CD14-positive monocyte (primary cell): ENCODE data around the gene ZNF160. TPM values are rescaled to one million over a fixed set of nuclear protein-coding genes. Genes with fewer than 3 reads are reported as not detected.

Experiments used
- DNase-seq, 3 donors: peaks; one replicate each; pipeline ENCODE4 v3.0.0-alpha.2; 2011 to 2022
- H2AFZ ChIP-seq: 2 replicates; pipeline ENCODE4 v1.6.0; 2012; ENCODE audit warnings: mild to moderate bottlenecking, low read depth, low read length, inconsistent platforms; ENCODE audit not compliant: insufficient read depth, poor library complexity, severe bottlenecking
- H3K27ac ChIP-seq, 2 donors: 1 replicate in 1 of 2; 2 replicates in 1 of 2; pipeline ENCODE4 v1.5.1; 2012 to 2013; ENCODE audit warnings: low read length in 2 of 2, control low read depth in 1 of 2, inconsistent platforms in 1 of 2, low read depth in 1 of 2, mild to moderate bottlenecking in 1 of 2
- H3K27me3 ChIP-seq, 2 donors: one replicate each; pipeline versions ENCODE4 v1.6.0 to v1.6.1; 2011 to 2013; ENCODE audit warnings: low read length in 2 of 2; ENCODE audit not compliant: control insufficient read depth in 2 of 2, insufficient read depth in 2 of 2
- H3K36me3 ChIP-seq, 2 donors: replicated peaks in 1 of 2; 1 replicate in 1 of 2; 2 replicates in 1 of 2; pipeline versions ENCODE4 v1.5.1 to v1.6.1; 2012 to 2013; ENCODE audit warnings: low read length in 2 of 2, control low read depth in 1 of 2, inconsistent platforms in 1 of 2, mild to moderate bottlenecking in 1 of 2; ENCODE audit not compliant: insufficient read depth in 2 of 2, control insufficient read depth in 1 of 2
- H3K4me1 ChIP-seq, 2 donors: 1 replicate in 1 of 2; 2 replicates in 1 of 2; pipeline versions ENCODE4 v1.5.1 to v1.6.1; 2012 to 2013; ENCODE audit warnings: low read length in 2 of 2, control low read depth in 1 of 2, inconsistent platforms in 1 of 2, mild to moderate bottlenecking in 1 of 2, moderate library complexity in 1 of 2; ENCODE audit not compliant: insufficient read depth in 2 of 2, control insufficient read depth in 1 of 2
- H3K4me2 ChIP-seq: replicated peaks from 2 replicates; pipeline ENCODE3; 2012; ENCODE audit warnings: low read length, moderate library complexity, mild to moderate bottlenecking; ENCODE audit not compliant: poor library complexity, severe bottlenecking; ENCODE audit errors: extremely low read depth
- H3K4me3 ChIP-seq, 3 experiments: fragments of 200-600 bp in 1 of 3; sonication (generic) in 1 of 3; replicated peaks in 1 of 3; 1 replicate in 2 of 3; 2 replicates in 1 of 3; pipeline ENCODE4 v1.5.1; 2011 to 2013; ENCODE audit warnings: low read length in 3 of 3, mild to moderate bottlenecking in 3 of 3, control low read depth in 2 of 3, low read depth in 2 of 3, inconsistent platforms in 1 of 3, moderate library complexity in 1 of 3
- H3K79me2 ChIP-seq: 2 replicates; pipeline ENCODE4 v1.6.0; 2012; ENCODE audit warnings: mild to moderate bottlenecking, control low read depth, inconsistent platforms, low read length, moderate library complexity; ENCODE audit not compliant: insufficient read depth
- H3K9ac ChIP-seq: 2 replicates; pipeline ENCODE4 v1.6.0; 2017; ENCODE audit warnings: low read length, mild to moderate bottlenecking; ENCODE audit not compliant: insufficient read depth, poor library complexity, severe bottlenecking
- H3K9me3 ChIP-seq, 2 donors: replicated peaks in 1 of 2; 1 replicate in 1 of 2; 2 replicates in 1 of 2; pipeline versions ENCODE4 v1.5.1 to v1.6.1; 2012 to 2013; ENCODE audit warnings: low read length in 2 of 2, control low read depth in 1 of 2; ENCODE audit not compliant: control insufficient read depth in 1 of 2, insufficient read depth in 1 of 2
- H4K20me1 ChIP-seq: 2 replicates; pipeline ENCODE4 v1.6.0; 2012; ENCODE audit warnings: mild to moderate bottlenecking, low read length, control low read depth, moderate library complexity; ENCODE audit not compliant: insufficient read depth
- H3K27ac Mint-ChIP-seq, 7 donors: one replicate each; pipeline ENCODE4 v1.8.0; 2020; ENCODE audit warnings: mild to moderate bottlenecking in 7 of 7, mixed read lengths in 7 of 7, moderate library complexity in 6 of 7, inconsistent platforms in 2 of 7
- H3K27me3 Mint-ChIP-seq, 3 donors: one replicate each; pipeline ENCODE4 v1.8.0; 2021 to 2022; ENCODE audit warnings: low read depth in 3 of 3, mild to moderate bottlenecking in 3 of 3, mixed read lengths in 3 of 3, moderate library complexity in 3 of 3, inconsistent platforms in 1 of 3
- H3K36me3 Mint-ChIP-seq, 2 donors: one replicate each; pipeline ENCODE4 v1.8.0; 2020; ENCODE audit warnings: mixed read lengths in 2 of 2, inconsistent platforms in 1 of 2, mild to moderate bottlenecking in 1 of 2
- H3K4me1 Mint-ChIP-seq: one replicate; pipeline ENCODE4 v1.8.0; 2020; ENCODE audit warnings: mild to moderate bottlenecking, mixed read lengths
- H3K4me3 Mint-ChIP-seq, 2 donors: one replicate each; pipeline ENCODE4 v1.8.0; 2020; ENCODE audit warnings: mild to moderate bottlenecking in 2 of 2, mixed read lengths in 2 of 2, moderate library complexity in 1 of 2
- H3K9me3 Mint-ChIP-seq, 7 donors: one replicate each; pipeline ENCODE4 v1.8.0; 2020 to 2022; ENCODE audit warnings: mixed read lengths in 7 of 7, mild to moderate bottlenecking in 6 of 7, moderate library complexity in 6 of 7, inconsistent platforms in 2 of 7
- WGBS: methylation state at CpG from one replicate; pipeline ENCODE4 v1.1.5; 2013; ENCODE audit warnings: missing lambda C conversion rate; ENCODE audit not compliant: insufficient coverage; 5-methylcytosine and 5-hydroxymethylcytosine counted together
- intact Hi-C, 2 donors: fragments of 100-400 bp; cut with micrococcal nuclease; formaldehyde crosslinking; loops; one replicate each; pipeline versions ENCODE4 v1.15.0 to v1.15.1; 2023
- polyA plus RNA-seq, 3 donors: library from polyadenylated mRNA; depleted of rRNA in 1 of 3; unstranded in 2 of 3; stranded (reverse) in 1 of 3; fragments of 300-500 nt in 2 of 3; fragments of >200 nt in 1 of 3; fragmentation: Illumina TruSeq in 2 of 3; gene quantifications; 1 replicate in 2 of 3; 2 replicates in 1 of 3; pipeline ENCODE4 v1.2.3, GENCODE V29; 2012 to 2021
- TF ChIP-seq, protein P1 (sequence below): fragments of 200-600 bp; IDR thresholded peaks from one replicate; pipeline ENCODE4 v1.8.0; 2022; ENCODE audit warnings: antibody characterized with exemption, mild to moderate bottlenecking

ZNF160 gene
- polyA plus RNA-seq, 3 donors: 6.4 to 24.5 (median 7.7) TPM

DNA sequence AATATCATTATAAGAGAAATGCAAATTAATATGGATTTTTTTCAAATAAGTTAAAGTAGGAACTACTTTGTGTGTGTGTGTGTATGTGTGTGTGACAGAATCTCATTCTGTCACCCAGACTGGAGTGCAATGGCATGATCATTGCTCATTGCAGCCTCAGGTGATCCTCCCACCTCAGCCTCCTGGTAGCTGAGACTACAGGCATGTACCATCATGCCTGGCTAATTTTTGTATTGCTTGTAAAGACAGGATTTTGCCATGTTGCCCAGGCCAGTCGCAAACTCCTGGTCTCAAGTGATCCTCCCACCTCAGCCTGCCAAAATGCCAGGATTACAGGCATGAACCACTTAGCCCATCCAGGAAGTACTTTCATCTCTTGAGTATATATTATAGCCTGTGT is 61.9 kb downstream of the ZNF160 start:
- no peak overlapping the region for H3K4me3 ChIP-seq
- no peak for DNase-seq
- H3K27ac Mint-ChIP-seq: no peak overlapping the region
- peaks cover 6 to 14% (median 7%) of the 10 kb centered on the region in 3 donors for H3K27me3 Mint-ChIP-seq
- no peak overlapping the region for H3K9ac ChIP-seq
- no peak overlapping the region for H3K4me2 ChIP-seq
- no peaks in the 10 kb centered on the region for H3K36me3 ChIP-seq
- H3K79me2 ChIP-seq: no peaks in the 10 kb centered on the region
- no peak overlapping the region for H3K4me3 Mint-ChIP-seq
- H3K4me1 Mint-ChIP-seq: peaks cover 9% of the 10 kb centered on the region
- peaks cover 83 to 87% of the 10 kb centered on the region in 2 donors for H3K9me3 ChIP-seq
- intact Hi-C loops: no loop called here
- no CpG with 5 or more reads among the region's 1 CpG for WGBS
- peaks cover 0 to 3% of the 10 kb centered on the region in 2 donors for H3K36me3 Mint-ChIP-seq
- H3K4me1 ChIP-seq: no peaks in the 10 kb centered on the region
- no peak overlapping the region for H3K27ac ChIP-seq
- no peaks in the 10 kb centered on the region for H4K20me1 ChIP-seq
- H3K9me3 Mint-ChIP-seq: peaks cover 32 to 87% (median 79%) of the 10 kb centered on the region in 7 donors
- H2AFZ ChIP-seq: no peak overlapping the region
- TF ChIP-seq, protein P1, sequence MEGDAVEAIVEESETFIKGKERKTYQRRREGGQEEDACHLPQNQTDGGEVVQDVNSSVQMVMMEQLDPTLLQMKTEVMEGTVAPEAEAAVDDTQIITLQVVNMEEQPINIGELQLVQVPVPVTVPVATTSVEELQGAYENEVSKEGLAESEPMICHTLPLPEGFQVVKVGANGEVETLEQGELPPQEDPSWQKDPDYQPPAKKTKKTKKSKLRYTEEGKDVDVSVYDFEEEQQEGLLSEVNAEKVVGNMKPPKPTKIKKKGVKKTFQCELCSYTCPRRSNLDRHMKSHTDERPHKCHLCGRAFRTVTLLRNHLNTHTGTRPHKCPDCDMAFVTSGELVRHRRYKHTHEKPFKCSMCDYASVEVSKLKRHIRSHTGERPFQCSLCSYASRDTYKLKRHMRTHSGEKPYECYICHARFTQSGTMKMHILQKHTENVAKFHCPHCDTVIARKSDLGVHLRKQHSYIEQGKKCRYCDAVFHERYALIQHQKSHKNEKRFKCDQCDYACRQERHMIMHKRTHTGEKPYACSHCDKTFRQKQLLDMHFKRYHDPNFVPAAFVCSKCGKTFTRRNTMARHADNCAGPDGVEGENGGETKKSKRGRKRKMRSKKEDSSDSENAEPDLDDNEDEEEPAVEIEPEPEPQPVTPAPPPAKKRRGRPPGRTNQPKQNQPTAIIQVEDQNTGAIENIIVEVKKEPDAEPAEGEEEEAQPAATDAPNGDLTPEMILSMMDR: no peak
- H3K27me3 ChIP-seq: no peaks in the 10 kb centered on the region

DNA sequence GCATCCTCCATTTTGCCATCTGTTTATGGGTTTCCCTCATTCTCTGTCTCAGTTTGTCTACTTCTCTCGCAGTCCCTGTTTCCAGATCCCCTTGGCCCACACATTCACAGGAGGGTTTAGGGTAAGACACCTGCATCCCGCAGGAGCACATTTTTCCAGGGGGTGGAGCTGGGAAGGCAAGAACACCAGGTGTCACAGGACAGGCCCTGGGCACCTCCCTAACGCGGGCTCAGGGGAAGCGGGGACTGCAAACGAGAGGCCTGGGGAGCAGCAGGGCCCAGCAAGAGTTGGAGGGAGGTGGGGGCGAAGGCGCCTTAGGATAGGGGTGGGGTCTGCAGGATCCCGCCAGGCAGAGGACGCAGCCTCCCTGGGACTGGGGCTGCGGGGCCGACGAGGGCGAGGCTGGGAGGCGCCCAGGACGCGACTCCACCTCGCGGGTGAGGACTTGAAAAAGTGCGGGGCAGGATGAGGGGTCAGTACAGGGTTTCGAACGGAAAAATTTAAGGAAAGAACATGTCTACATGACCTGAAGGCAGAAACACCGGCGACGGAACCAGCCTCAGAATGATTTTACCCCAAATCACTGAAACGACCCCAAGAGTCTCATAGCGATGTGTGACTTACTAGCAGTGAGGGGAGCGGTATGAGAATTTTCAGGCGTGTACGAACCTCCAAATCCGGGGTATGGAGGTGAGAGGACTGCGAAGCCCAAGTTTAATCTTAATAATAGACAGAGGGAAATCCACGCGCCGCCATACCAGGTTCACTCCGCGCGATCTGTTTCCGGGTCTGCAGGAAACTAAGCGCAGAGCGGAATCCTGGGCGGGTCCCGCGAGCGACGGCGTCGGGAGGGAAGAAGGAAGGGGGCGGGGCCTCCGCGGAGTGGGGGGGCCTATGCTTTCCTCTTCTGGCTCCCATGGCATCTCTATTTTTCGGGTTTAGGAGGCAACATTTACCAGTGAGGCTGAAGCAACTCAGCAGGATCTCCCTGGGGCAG is 65.8 kb downstream of the ZNF160 start:
- H3K4me3 Mint-ChIP-seq: peak overlapping the region; percentile 60 to 68

More for the DNA sequence above, 65.8 kb downstream of the ZNF160 start:
- H3K4me1 Mint-ChIP-seq: peaks cover 9% of the 10 kb centered on the region
- Histone ChIP-seq H3K79me2 (no peaks in the 10 kb centered on the region), H3K36me3 (no peaks in the 10 kb centered on the region), H3K4me1 (no peaks in the 10 kb centered on the region), H3K4me2 (peak overlapping the region; percentile 34), H3K27ac (no peak overlapping the region), H3K4me3 (peak overlapping the region in 1 of 3 experiments; percentile 55), H3K27me3 (no peaks in the 10 kb centered on the region), H2AFZ (peak overlapping the region; percentile 61), H4K20me1 (no peaks in the 10 kb centered on the region), H3K9me3 (peaks cover 64 to 82% of the 10 kb centered on the region in 2 donors), H3K9ac (no peak overlapping the region)
- intact Hi-C loops: no loop called here
- peaks cover 4 to 14% (median 7%) of the 10 kb centered on the region in 3 donors for H3K27me3 Mint-ChIP-seq
- peaks cover 0 to 3% of the 10 kb centered on the region in 2 donors for H3K36me3 Mint-ChIP-seq
- 26% methylated on average over 41 of the region's 52 CpGs for WGBS
- DNase-seq: no peak
- TF ChIP-seq, protein P1: no peak
- no peak overlapping the region for H3K27ac Mint-ChIP-seq
- peaks cover 31 to 82% (median 73%) of the 10 kb centered on the region in 7 donors for H3K9me3 Mint-ChIP-seq
